Measurements from ENCODE around the gene DAAM2.
A peak's percentile ranks its signal among the peaks of the same experiment; 100 is the strongest.

DAAM2 gene

DNA sequence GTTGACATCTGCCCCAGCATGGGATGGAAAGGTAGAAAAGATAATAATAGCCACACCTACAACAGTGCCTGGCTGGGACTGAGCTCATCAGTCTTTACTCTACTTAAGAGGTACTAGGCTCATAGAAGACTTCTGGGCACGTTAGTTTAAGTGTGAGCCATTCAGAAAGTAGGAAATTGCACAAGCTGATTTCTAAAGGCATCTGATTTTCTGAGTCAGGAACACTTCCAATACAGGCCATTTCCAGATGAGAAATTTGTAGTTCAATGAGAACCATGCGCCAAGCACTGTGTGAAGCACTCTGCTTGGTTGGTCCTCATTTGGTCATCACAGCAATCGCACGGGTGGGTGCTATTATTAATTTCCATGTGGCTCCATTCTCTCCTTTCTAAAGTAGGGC is 99.8 kb downstream of the DAAM2 start:
- DNase-seq, result no peak

DNA sequence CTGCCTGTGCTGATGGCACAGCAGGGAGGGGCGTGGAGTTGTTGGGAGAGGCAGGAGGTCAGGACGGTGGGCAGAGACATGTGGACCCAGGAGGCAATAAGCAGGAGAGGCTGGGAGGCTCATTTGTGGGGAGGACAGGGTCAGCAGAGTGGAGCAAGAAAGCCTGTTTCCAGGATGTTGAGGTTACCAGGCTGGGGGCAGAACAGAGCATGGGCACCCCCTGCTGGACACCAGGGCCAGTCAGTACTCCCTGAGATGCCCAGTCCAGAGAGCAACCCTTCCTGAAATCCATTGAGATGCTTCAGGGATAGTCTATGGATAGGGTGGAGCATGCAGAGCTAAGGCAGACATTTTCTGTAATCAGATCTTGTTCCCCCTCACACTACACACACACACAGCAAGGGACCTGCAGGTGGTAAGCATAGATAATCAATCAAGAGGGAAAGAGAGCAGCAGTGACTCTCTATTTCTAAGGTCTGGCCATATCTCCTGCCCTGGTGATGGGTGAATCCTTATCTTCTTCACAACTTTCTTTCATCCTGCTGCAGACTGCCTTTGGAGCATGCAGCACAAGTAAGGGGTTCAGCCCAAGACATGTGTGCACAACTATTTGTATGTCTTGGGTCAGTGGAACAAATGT is 100.4 kb downstream of the DAAM2 start:
- DNase-seq, result peak; percentile 72

DNA sequence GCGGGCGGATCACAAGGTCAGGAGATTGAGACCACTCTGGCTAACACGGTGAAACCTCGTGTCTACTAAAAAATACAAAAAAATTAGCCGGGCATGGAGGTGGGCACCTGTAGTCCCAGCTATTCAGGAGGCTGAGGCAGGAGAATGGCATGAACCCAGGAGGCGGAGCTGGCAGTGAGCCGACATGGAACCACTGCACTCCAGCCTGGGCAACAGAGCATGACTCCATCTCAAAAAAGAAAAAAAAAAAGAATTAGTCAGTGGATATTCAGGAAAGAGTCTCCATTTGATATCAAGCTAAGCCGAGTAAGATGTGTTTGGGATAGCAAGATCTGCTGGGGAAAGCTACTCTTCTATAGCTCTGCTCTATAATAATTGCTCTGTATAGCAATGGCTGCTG is 101.1 kb downstream of the DAAM2 start:
- no peak for DNase-seq

DNA sequence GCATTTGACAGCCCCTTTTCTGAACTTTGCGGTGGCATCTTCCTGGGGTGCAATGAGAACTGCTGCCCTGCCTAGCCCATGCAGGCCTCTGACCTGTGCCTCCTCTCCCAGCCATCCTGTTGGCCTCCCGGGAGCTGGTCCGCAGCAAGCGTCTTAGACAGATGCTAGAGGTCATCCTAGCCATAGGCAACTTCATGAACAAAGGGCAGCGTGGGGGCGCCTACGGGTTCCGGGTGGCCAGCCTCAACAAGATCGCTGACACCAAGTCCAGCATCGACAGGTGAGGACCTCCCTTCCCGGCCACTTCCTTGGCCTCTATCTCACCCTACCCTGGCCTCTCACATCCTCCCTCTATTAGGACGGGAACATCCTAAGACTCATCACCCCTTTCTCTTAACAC is 104.5 kb downstream of the DAAM2 start:
- DNase-seq, result no peak

DNA sequence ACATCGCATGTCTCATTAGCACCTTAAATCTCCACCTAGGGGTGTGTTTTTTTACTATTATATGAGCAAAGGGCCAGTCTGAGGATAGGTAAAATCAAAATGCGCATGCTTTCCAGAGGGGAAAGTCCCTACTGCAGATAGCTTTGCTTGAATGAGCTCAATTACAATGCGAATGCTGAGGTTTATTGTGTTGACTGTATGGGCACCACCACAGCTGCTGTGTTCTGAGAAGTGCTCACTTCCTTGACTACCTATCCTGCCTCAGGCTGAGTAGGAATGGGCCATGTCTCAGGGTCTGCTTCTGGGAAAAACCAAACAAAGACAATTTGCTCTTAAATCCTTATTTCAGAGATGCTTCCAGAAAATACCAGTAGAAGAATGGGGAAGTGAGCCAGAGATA is 105.5 kb downstream of the DAAM2 start:
- no peak for DNase-seq

DNA sequence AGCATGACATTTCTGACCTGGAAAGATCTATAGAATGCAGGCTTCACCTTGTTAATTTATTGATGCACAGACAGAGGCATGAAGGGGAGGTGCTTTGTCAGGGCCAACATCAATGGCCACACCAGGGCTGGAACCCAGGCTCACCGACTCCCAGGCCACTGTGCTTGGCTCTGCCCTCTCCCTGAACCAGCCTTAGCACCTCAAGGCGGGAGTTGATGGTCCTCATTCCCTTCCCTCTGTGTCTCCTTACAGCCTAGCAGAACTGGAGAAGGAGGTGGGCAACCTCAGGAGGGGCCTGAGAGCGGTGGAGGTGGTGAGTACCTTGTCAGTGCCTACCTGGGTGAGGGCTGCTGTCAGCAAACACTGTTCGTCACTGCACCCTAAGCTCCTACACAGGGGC is 106.4 kb downstream of the DAAM2 start:
- DNase-seq, result no peak

DNA sequence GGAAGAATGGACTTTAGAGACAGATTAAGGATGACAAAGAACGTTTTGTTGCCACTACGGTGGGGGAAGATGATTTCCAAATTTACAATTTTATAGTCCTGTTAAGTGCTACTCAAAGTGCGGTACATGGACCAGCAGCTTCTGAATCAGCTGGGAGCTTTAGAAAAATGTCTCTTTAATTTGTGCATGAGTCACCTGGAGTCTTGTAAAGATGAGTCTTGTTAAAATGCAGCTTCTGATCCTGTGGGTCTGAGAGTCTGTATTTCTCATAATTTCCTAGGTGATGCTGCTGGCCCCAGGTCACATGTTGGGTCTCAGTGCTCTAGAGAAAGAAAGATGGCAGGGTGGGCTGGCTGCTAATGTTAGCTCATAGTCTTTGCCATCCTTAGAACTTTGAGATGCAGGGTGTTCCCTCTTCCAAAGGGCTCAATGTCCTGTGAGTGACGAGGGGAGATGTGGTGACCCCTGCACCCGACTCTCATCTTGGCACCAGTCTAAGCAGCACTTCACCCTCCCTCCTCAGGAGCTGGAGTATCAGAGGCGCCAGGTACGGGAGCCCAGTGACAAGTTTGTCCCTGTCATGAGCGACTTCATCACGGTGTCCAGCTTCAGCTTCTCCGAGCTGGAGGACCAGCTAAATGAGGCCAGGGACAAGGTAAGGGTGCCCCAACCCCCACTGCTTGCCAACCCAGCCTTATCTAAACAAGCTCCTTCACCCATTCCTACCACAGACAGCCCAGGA is 107.5 kb downstream of the DAAM2 start:
- no peak for DNase-seq

DNA sequence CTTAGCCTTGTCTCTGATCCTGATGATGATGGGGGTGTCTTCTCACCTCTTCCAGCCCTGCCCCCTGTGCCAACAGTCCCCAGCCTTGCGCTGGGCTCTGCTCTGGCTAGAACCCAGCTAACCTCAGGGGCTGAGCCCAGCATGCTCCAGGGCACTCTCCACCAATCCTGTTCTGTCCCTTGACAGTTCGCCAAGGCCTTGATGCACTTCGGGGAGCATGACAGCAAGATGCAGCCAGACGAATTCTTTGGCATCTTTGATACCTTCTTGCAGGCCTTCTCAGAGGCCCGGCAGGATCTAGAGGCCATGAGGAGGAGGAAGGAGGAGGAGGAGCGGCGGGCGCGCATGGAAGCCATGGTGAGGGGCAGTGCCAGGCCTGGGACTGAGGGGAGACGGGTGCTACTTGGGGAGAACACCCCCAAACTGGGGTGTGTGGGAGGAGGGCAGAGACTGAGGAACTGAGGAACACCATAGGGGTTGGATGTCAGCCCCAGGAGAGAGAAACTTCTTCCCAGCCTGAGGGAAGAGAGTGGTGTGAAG is 109.0 kb downstream of the DAAM2 start:
- no peak for DNase-seq

DNA sequence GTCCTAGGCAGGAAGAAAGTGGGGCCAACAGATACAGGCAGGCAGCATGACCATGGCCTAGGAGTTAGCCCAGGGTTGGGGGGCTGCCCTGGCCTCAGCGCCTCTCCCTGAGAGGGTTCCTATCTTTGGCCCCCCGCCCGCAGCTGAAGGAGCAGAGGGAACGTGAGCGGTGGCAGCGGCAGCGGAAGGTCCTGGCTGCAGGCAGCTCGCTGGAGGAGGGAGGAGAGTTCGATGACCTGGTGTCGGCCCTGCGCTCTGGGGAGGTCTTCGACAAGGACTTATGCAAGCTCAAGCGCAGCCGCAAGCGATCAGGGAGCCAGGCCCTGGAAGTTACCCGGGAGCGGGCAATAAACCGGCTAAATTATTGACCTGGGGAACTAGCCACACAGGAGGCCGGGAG is 109.5 kb downstream of the DAAM2 start:
- DNase-seq, result no peak

DNA sequence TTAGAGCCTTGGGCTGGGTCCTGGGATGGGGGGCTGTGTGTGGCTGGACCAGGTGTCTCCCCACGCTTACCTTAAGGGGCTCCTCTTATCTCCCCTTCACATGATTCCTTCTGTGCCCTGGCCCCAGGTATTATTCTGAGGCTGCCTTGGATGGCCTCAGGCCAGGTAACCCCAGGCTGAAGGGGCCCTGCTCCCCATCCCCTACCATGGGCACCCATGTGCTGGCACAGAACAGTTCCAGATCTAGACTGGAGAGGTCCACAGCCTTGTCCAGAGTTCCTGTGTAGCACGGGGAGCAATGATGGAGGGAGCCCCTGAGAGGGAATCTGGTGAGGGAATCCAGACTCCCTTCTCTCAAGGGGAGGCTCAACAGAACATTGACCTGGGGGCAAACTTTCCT is 110.0 kb downstream of the DAAM2 start:
- no peak for DNase-seq

DNA sequence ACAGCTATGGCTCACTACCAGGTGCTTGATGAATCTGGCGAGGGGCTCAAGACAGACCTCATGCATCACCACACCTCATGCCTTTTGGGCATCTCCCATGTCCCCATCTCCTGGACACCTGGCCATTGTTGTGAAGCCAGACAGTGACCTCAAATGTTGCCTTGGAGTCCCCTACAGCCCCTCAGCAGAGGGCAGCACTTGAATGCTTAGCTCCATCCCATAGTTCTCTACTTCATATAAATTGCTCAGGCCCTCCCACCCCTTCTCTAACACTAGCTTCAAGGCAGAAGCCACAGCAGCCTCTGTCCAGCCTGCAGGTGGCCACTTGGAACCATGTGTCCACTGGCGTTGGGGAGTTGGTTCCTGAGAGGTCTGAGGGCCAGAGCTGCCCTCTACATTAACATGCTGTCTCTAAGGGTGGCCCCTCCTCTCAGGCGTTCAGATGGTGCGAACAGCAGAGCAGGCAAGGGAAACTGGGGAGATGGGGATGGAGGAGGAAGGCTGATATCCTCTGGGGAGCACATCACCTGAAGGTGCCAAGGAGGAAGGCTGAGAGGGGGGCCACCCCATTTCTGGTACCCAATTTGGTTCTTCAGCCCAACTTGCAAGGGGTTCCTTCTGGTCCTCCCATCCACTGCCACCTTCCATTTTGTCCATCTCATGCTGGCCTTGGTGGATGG is 110.8 kb downstream of the DAAM2 start:
- no peak for DNase-seq

DNA sequence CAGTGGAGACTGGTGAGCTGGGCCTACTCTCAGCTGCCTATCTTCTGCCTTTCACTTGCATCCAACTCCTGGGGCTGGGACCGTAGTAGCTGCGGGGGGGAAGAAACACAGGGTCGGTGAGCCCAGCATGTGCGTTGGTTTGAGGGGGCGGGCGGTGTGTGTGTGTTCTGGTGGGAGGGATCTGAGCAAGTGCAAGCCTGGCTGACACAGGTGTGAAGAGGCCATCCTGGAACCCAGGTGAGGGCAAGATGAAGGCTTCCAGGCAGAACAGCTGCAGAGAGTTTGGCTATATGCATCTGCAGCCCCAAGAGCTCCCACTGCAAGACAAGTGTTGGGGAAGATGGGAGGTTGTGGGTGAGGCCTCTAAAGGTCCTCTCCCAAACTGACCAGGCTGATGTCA is 111.5 kb downstream of the DAAM2 start:
- DNase-seq, result no peak

DNA sequence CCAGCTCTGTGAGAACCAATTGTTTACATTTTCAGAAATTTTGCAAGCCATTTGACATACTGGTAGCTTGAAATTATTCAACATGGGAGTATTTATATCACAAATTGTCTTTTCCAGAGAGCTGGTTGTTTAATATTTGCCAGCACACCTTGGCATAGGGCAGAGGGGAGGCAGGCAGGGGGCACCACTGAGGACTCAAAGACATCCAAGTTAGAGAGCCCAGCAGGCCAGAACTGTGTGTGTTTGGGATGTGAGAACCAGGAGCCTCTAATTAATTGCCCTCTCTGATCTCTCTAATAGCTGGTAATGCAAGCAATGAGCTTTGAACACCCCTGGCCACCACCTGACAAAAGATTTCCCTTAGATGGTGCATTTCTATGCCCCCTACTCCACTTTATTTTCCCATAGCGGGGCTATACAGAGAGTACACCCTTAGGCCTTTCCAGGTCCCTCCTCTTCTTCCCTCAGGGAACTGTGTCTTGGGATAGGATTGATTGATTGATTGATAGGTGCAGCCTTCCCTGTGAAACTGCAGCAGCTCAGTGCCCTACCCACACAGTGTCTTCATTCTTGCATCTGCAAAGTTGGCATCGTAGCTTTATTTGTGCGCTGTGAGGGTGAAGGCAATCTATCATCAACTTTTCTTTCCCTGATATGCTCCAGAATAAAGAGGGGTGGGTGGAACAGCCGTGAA is 112.9 kb downstream of the DAAM2 start:
- DNase-seq, result no peak

DNA sequence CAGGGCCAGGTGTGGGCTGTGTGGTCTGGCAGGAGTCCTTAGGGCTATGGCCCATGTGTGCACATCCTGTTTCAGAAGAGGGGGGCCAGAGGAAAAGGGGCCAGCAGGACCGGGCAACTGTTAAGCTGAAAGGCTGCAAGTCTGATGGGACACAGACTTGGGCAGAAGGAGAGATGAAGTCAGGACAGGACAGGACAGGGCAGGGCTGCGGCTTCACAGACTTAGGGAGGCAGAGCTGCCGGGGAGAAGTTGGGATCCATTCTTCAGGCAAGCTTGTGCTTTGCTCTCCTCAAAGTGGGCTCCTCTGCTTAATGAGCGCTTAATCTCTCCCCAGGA is 113.4 kb downstream of the DAAM2 start:
- no peak for DNase-seq

DNA sequence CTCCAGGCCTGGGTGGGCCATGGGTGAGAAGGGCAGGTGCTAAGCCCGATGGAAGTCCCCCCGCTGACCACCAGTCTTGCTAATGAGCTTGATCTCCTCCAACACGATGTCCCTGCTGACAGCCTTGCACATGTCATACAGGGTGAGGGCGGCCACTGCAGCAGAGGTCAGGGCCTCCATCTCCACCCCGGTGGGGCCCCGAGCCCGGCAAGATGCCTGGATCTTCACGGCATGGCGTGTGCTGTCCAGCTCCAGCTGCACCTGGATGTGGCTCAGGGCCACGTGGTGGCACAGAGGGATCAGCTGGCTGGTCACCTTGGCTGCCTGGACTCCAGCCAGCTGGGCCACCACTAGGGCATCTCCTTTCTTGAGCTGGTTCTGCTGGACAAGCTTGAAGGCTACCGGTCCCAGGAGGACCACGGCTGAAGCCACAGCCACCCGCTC is 114.2 kb downstream of the DAAM2 start:
- no peak for DNase-seq

DNA sequence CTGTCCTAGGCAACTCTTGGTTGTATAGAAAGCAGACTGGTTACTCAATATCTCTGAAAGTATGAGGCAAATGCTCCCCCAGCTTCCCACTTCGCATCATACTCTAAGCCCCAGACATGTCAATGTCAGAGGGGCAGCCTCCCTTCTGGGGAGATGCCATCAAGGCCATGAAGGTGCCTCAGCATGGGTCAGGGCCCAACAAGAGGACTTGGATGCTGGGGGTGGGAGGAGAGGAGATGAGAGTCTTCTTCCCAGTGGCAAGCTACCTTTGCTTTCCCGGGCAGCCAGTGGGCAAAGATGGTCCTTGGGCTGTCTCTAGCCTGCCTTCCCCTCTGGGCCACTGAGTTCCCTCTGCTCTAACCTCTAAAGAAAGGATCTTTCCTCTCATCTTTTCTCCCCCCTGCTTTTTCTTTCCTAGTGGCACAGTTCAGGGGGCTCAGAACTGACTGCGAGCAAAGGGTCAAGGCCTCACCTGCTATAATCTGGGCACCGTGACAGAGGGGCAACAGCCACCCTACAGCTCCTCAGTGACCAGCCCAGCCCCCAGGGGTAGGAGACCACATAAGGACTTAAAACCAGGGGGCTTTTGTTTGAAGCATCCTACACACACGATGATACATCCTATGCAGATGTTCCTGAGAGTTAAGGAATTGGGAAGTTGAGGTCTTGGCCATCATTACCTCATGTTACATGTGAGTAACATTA is 115.8 kb downstream of the DAAM2 start:
- no peak for DNase-seq

DNA sequence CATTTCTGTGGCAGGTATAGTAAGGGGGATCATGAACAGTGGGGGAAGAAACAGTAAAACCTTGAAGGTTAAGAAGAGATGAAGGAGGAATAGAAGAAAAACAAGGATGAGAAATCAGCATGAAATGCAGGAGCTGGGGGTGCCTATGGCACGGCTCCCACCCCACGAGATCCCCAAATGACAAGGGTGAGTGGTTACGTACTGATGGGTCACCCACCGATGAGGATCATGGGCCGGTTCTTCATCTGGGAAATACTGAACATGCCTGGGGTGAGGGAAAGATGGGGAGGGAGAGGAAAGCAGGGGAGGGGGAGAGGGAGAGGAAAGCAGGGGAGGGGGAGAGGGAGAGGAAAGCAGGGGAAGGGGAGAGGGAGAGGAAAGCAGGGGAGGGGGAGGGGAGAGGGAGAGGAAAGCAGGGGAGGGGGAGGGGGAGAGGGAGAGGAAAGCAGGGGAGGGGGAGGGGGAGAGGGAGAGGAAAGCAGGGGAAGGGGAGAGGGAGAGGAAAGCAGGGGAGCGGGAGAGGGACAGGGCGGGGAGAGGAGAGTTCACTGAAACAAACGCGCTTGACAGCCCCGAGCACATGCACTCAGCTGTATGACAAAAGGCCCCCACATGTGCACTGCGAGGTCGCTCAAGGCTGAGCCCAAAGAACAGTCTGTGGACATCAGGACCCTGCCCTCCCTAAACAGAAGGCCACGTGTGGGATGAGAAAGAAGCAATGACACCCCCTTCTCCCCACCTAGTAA is 116.8 kb downstream of the DAAM2 start:
- no peak for DNase-seq

DNA sequence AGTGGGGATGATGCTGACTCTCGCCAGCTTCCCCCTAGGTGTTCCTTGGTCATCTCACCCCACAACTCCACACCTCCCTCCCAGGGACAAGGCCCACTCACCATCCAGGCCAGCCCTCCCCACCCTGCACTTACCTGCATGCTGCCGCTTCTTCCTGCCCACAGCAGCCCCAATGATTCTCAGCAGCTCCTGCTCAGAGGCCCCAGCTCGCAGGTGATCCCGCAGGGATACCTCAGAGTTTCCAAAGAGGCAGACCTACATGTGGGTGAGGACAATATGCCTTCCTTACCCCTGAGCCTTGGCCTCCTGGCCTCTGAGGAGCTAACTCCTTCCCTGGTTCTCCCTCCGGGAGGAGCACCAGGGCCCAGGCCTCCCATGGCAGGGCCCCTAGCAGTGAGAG is 117.5 kb downstream of the DAAM2 start:
- no peak for DNase-seq

DNA sequence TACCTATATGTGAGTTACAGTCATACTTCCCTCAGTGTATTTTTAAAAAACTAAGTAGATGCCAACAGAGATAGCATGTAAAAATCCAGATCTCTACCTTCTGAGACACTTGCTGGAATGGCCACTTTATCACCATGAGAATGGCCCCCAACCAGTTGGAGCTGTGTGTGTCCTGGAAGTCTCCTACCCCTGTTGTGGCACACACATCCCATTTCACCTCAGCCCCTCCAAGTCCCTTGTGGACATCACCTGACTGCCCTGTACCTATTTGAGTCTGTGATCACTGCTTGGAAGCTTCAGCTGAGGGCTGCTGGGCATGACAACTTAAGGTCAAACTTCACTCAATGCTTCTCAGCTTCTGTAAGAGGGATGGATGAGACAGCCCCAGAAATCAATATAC is 118.0 kb downstream of the DAAM2 start:
- DNase-seq, result no peak

DNA sequence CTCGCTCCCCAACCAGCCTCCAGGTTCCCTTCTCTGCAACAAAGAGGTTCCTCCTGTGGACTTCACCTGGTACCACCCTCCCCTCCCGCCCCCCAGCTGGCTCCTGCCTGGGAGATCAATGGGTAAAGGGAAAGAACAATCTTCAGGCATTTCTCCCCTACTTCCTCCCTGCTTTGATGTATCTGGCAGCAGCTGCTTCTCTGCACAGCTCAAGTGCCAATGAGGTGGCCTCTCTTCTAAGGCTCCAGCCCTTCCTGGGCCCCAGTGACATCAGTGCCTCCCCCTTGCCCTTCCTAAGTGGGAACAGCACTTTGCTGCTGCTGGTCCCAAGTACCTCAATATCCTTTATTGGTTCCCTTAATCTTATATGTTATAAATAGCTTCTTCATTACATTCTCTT is 118.6 kb downstream of the DAAM2 start:
- DNase-seq, result peak; percentile 77

DNA sequence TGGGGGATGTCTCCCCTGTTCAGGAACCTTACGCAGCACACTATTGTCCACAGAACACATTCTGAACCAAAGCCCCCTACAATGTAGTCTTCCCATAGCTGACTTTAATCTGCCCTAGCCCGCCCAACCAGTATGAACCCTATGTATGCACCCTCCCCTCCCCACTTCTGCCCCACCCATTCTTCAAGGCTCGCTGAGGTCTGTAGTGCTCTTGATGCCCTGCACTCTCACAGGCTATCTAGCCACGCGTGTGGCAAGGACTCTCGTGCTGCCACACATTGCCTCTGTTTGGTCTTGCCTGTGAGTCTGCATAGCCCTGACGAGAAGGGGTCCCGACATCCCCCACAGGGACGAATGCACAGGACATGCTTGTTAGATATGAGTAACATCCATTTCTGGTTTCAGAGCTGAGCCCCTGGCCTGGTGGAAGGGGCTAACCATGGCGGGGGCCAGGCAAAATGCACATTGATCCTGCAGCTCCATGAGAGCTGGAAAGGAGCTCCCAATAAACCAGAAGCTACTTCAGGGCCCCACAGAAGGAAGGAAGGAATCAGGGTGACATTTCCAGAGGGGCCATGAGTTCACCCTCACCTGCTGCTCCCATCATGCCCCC is 119.4 kb downstream of the DAAM2 start:
- no peak for DNase-seq

DNA sequence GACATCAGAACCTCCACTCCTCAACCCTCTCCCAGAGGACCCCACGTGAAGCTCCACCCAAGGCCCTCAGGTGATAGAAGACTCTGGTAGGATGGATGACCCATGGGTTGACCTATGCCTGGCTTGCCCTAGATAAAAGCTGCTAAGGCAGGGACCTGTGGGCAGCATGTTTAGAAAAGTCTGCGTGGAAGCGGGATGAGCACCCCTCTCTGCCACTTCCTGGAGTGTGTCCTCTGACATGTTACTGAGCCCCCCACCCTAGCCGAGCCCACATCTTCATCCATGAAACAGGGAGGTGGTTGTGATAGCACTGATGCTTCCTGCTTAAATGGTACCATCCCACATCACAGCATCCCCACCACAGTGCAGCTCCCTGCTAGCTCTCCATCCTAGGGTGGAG is 120.3 kb downstream of the DAAM2 start:
- no peak for DNase-seq
